Neural progenitor cell (in vitro differentiated cells): ENCODE results near the gene NRP1. TPM values are rescaled to one million over a fixed set of nuclear protein-coding genes. Genes with fewer than 3 reads are reported as not detected.

Experiments
- DNase-seq: peaks from one replicate; pipeline ENCODE4 v3.0.0-alpha.2; 2016; ENCODE audit warnings: low spot score
- H2AFZ ChIP-seq: fragments of 200-600 bp; sonication (generic); replicated peaks from 2 replicates; pipeline ENCODE4 v1.6.1; 2016; ENCODE audit warnings: antibody characterized with exemption
- H3F3A ChIP-seq: fragments of 200-600 bp; sonication (generic); 2 replicates; pipeline ENCODE4 v1.6.1; 2016; ENCODE audit warnings: antibody characterized with exemption, low read depth
- H3K27ac ChIP-seq: fragments of 200-600 bp; sonication (generic); 2 replicates; pipeline ENCODE4 v1.5.1; 2016; ENCODE audit warnings: mild to moderate bottlenecking
- H3K27me3 ChIP-seq: fragments of 200-600 bp; sonication (generic); 2 replicates; pipeline ENCODE4 v1.6.1; 2016; ENCODE audit warnings: mild to moderate bottlenecking, moderate library complexity
- H3K36me3 ChIP-seq: fragments of 200-600 bp; sonication (generic); 2 replicates; pipeline ENCODE4 v1.5.1; 2016
- H3K4me1 ChIP-seq: fragments of 200-600 bp; sonication (generic); 2 replicates; pipeline ENCODE4 v1.6.1; 2016; ENCODE audit warnings: mixed run types
- H3K4me2 ChIP-seq: fragments of 200-600 bp; sonication (generic); 2 replicates; pipeline ENCODE4 v1.6.1; 2016
- H3K4me3 ChIP-seq: fragments of 200-600 bp; sonication (generic); 2 replicates; pipeline ENCODE4 v1.5.1; 2016
- H3K79me2 ChIP-seq: fragments of 200-600 bp; sonication (generic); 2 replicates; pipeline ENCODE4 v1.6.1; 2016; ENCODE audit warnings: low read depth
- H3K9ac ChIP-seq: fragments of 200-600 bp; sonication (generic); 2 replicates; pipeline ENCODE4 v1.6.1; 2016
- H3K9me3 ChIP-seq: fragments of 200-600 bp; sonication (generic); 2 replicates; pipeline ENCODE4 v1.5.1; 2016; ENCODE audit warnings: low read depth
- H4K20me1 ChIP-seq: fragments of 200-600 bp; sonication (generic); 2 replicates; pipeline ENCODE4 v1.6.1; 2016; ENCODE audit warnings: low read depth
- H3K27ac Mint-ChIP-seq: 3 replicates; pipeline ENCODE4 v1.8.0; 2021; ENCODE audit warnings: mixed read lengths
- H3K27me3 Mint-ChIP-seq: 2 replicates; pipeline ENCODE4 v1.8.0; 2022; ENCODE audit warnings: low read depth, mild to moderate bottlenecking, inconsistent platforms, moderate library complexity, mixed read lengths; ENCODE audit not compliant: insufficient read depth
- H3K36me3 Mint-ChIP-seq: 3 replicates; pipeline ENCODE4 v1.8.0; 2021; ENCODE audit warnings: mixed read lengths
- H3K4me1 Mint-ChIP-seq: 3 replicates; pipeline ENCODE4 v1.8.0; 2021; ENCODE audit warnings: mixed read lengths
- H3K4me3 Mint-ChIP-seq: 3 replicates; pipeline ENCODE4 v1.8.0; 2021; ENCODE audit warnings: mild to moderate bottlenecking, moderate library complexity, mixed read lengths
- H3K9me3 Mint-ChIP-seq: 3 replicates; pipeline ENCODE4 v1.8.0; 2020; ENCODE audit warnings: mixed read lengths
- CTCF ChIP-seq: fragments of 200-600 bp; sonication (generic); IDR thresholded peaks from 2 replicates; pipeline ENCODE4 v1.5.1; 2017; ENCODE audit warnings: antibody characterized with exemption, mild to moderate bottlenecking
- EZH2 ChIP-seq: fragments of 200-600 bp; sonication (generic); IDR thresholded peaks from 2 replicates; pipeline ENCODE4 v1.6.1; 2017; ENCODE audit warnings: antibody characterized with exemption, mild to moderate bottlenecking, moderate library complexity
- EZH2phosphoT487 ChIP-seq: fragments of 200-600 bp; sonication (generic); IDR thresholded peaks from 2 replicates; pipeline ENCODE4 v1.6.1; 2017; ENCODE audit warnings: antibody characterized with exemption
- total RNA-seq: library from RNA; depleted of rRNA; stranded (reverse); fragments of >200 nt; gene quantifications from 2 replicates; pipeline ENCODE4 v1.2.3, GENCODE V29; 2015; ENCODE audit warnings: low replicate concordance

The NRP1 gene
- total RNA-seq, 1 donor from 2014 or later: 1.9 TPM

GRCh38 chr10:33161550-33162247 is 172.8 kb downstream of the NRP1 start:
- H3K27ac Mint-ChIP-seq: no peak overlapping the region
- H2AFZ ChIP-seq: no peak overlapping the region

GRCh38 chr10:33160151-33160550 is 174.3 kb downstream of the NRP1 start:
- no peak overlapping the region for H3K27ac ChIP-seq
- no peaks in the 10 kb centered on the region for H3K36me3 ChIP-seq
- no peak overlapping the region for H3K4me3 ChIP-seq
- Mint-ChIP-seq H3K9me3 (no peaks in the 10 kb centered on the region), H3K27ac (no peak overlapping the region), H3K4me3 (no peak overlapping the region), H3K4me1 (peaks cover 15% of the 10 kb centered on the region), H3K36me3 (no peaks in the 10 kb centered on the region), H3K27me3 (no peaks in the 10 kb centered on the region)
- H4K20me1 ChIP-seq: no peaks in the 10 kb centered on the region
- H3K9ac ChIP-seq: no peak overlapping the region
- TF ChIP-seq EZH2: no peak
- no peak for TF ChIP-seq EZH2phosphoT487
- TF ChIP-seq CTCF: no peak
- no peaks in the 10 kb centered on the region for H3F3A ChIP-seq
- no peaks in the 10 kb centered on the region for H3K27me3 ChIP-seq
- no peaks in the 10 kb centered on the region for H3K4me1 ChIP-seq
- DNase-seq: no peak
- no peak overlapping the region for H2AFZ ChIP-seq
- no peaks in the 10 kb centered on the region for H3K9me3 ChIP-seq
- no peaks in the 10 kb centered on the region for H3K79me2 ChIP-seq
- H3K4me2 ChIP-seq: no peak overlapping the region

More at GRCh38 chr10:33161550-33162247, 172.8 kb downstream of the NRP1 start:
- Histone ChIP-seq H3F3A (no peaks in the 10 kb centered on the region), H3K9ac (no peak overlapping the region), H3K4me2 (no peak overlapping the region), H3K79me2 (no peaks in the 10 kb centered on the region), H3K27me3 (no peaks in the 10 kb centered on the region), H4K20me1 (no peaks in the 10 kb centered on the region), H3K36me3 (no peaks in the 10 kb centered on the region), H3K4me3 (no peak overlapping the region), H3K4me1 (no peaks in the 10 kb centered on the region), H3K27ac (no peak overlapping the region), H3K9me3 (no peaks in the 10 kb centered on the region)
- H3K36me3 Mint-ChIP-seq: no peaks in the 10 kb centered on the region
- no peak for DNase-seq
- peaks cover 15% of the 10 kb centered on the region for H3K4me1 Mint-ChIP-seq
- H3K4me3 Mint-ChIP-seq: no peak overlapping the region
- no peaks in the 10 kb centered on the region for H3K9me3 Mint-ChIP-seq
- peaks cover 4% of the 10 kb centered on the region for H3K27me3 Mint-ChIP-seq
- TF ChIP-seq EZH2phosphoT487: no peak
- TF ChIP-seq CTCF: no peak
- no peak for TF ChIP-seq EZH2

GRCh38 chr10:33157103-33157502 is 177.4 kb downstream of the NRP1 start:
- no peak overlapping the region for H3K4me3 ChIP-seq
- H3K4me1 ChIP-seq: peaks cover 6% of the 10 kb centered on the region
- no peaks in the 10 kb centered on the region for H3K9me3 ChIP-seq
- no peaks in the 10 kb centered on the region for H3K36me3 Mint-ChIP-seq
- H2AFZ ChIP-seq: no peak overlapping the region
- H3K9me3 Mint-ChIP-seq: no peaks in the 10 kb centered on the region
- peaks cover 2% of the 10 kb centered on the region for H3K4me1 Mint-ChIP-seq
- no peaks in the 10 kb centered on the region for H3K27me3 ChIP-seq
- no peaks in the 10 kb centered on the region for H4K20me1 ChIP-seq
- H3K4me2 ChIP-seq: no peak overlapping the region
- peaks cover 2% of the 10 kb centered on the region for H3K27me3 Mint-ChIP-seq
- TF ChIP-seq EZH2: no peak
- no peak for TF ChIP-seq CTCF
- TF ChIP-seq EZH2phosphoT487: no peak
- no peaks in the 10 kb centered on the region for H3K36me3 ChIP-seq
- DNase-seq: no peak
- no peaks in the 10 kb centered on the region for H3K79me2 ChIP-seq
- no peaks in the 10 kb centered on the region for H3F3A ChIP-seq
- no peak overlapping the region for H3K4me3 Mint-ChIP-seq
- H3K27ac ChIP-seq: no peak overlapping the region
- no peak overlapping the region for H3K27ac Mint-ChIP-seq
- H3K9ac ChIP-seq: no peak overlapping the region
